Osteocyte (in vitro differentiated cells): ENCODE results near the gene SCNN1A. TPM values are rescaled to one million over a fixed set of nuclear protein-coding genes. Genes with fewer than 3 reads are reported as not detected.

Experiments used
- DNase-seq: peaks from one replicate; pipeline ENCODE4 v3.0.0; 2021; ENCODE audit warnings: mixed read lengths; ENCODE audit not compliant: unreplicated experiment; ENCODE audit errors: extremely low spot score
- H3K27ac Mint-ChIP-seq: one replicate; pipeline ENCODE4 v1.8.0; 2021; ENCODE audit warnings: mild to moderate bottlenecking, mixed read lengths; ENCODE audit not compliant: unreplicated experiment
- H3K27me3 Mint-ChIP-seq: one replicate; pipeline ENCODE4 v1.8.0; 2021; ENCODE audit warnings: mixed read lengths; ENCODE audit not compliant: unreplicated experiment
- H3K36me3 Mint-ChIP-seq: one replicate; pipeline ENCODE4 v1.8.0; 2021; ENCODE audit warnings: mixed read lengths; ENCODE audit not compliant: unreplicated experiment
- H3K4me1 Mint-ChIP-seq: one replicate; pipeline ENCODE4 v1.8.0; 2021; ENCODE audit warnings: mixed read lengths; ENCODE audit not compliant: unreplicated experiment
- H3K4me3 Mint-ChIP-seq: one replicate; pipeline ENCODE4 v1.8.0; 2021; ENCODE audit warnings: mild to moderate bottlenecking, moderate library complexity, mixed read lengths; ENCODE audit not compliant: unreplicated experiment
- H3K9me3 Mint-ChIP-seq: one replicate; pipeline ENCODE4 v1.8.0; 2021; ENCODE audit warnings: mixed read lengths; ENCODE audit not compliant: unreplicated experiment
- CTCF ChIP-seq: fragments of 200-600 bp; sonication (generic); IDR thresholded peaks from 2 replicates; pipeline ENCODE4 v1.5.0; 2021; ENCODE audit warnings: antibody characterized with exemption, mild to moderate bottlenecking, moderate library complexity
- total RNA-seq: library from RNA; stranded (reverse); gene quantifications from 2 replicates; pipeline ENCODE4 v1.2.1, GENCODE V29; 2021

SCNN1A gene
- total RNA-seq, 1 donor from 2014 or later, result 2.5 TPM

GRCh38 chr12:6315704-6316597, 59.4 kb downstream of the SCNN1A start:
- Mint-ChIP-seq H3K4me1 (peaks cover 28% of the 10 kb centered on the region), H3K27ac (no peak overlapping the region)
- DNase-seq, result no peak

GRCh38 chr12:6315184-6315583, 60.2 kb downstream of the SCNN1A start:
- DNase-seq, result no peak
- Mint-ChIP-seq H3K36me3 (no peaks in the 10 kb centered on the region), H3K9me3 (no peaks in the 10 kb centered on the region), H3K27ac (no peak overlapping the region), H3K4me3 (no peak overlapping the region), H3K27me3 (no peaks in the 10 kb centered on the region), H3K4me1 (peaks cover 25% of the 10 kb centered on the region)
- TF ChIP-seq CTCF, result no peak

More at GRCh38 chr12:6315704-6316597, 59.4 kb downstream of the SCNN1A start:
- no peaks in the 10 kb centered on the region for H3K9me3 Mint-ChIP-seq
- no peak for TF ChIP-seq CTCF
- no peaks in the 10 kb centered on the region for H3K36me3 Mint-ChIP-seq
- H3K4me3 Mint-ChIP-seq, result no peak overlapping the region
- no peaks in the 10 kb centered on the region for H3K27me3 Mint-ChIP-seq

GRCh38 chr12:6314776-6315175, 60.6 kb downstream of the SCNN1A start:
- H3K4me3 Mint-ChIP-seq, result no peak overlapping the region
- H3K9me3 Mint-ChIP-seq, result no peaks in the 10 kb centered on the region
- no peaks in the 10 kb centered on the region for H3K36me3 Mint-ChIP-seq
- TF ChIP-seq CTCF, result no peak
- no peak for DNase-seq
- H3K27me3 Mint-ChIP-seq, result no peaks in the 10 kb centered on the region
- H3K4me1 Mint-ChIP-seq, result peaks cover 22% of the 10 kb centered on the region
- H3K27ac Mint-ChIP-seq, result no peak overlapping the region

GRCh38 chr12:6313326-6313940, 61.9 kb downstream of the SCNN1A start:
- Mint-ChIP-seq H3K4me1 (peaks cover 23% of the 10 kb centered on the region), H3K36me3 (no peaks in the 10 kb centered on the region), H3K4me3 (no peak overlapping the region), H3K9me3 (no peaks in the 10 kb centered on the region), H3K27me3 (no peaks in the 10 kb centered on the region), H3K27ac (no peak overlapping the region)
- no peak for TF ChIP-seq CTCF
- no peak for DNase-seq
